IMR-90 (cell line): Measurements from ENCODE around the gene COL18A1. TPM values are rescaled to one million over a fixed set of nuclear protein-coding genes. Genes with fewer than 3 reads are reported as not detected.

Source experiments
- BHLHE40 ChIP-seq: fragments of 150-350 bp; IDR thresholded peaks from 2 replicates; pipeline ENCODE4 v1.6.1; 2016; ENCODE audit warnings: mild to moderate bottlenecking, low read depth, low read length
- MAZ ChIP-seq: IDR thresholded peaks from 2 replicates; pipeline ENCODE4 v1.6.1; 2012; ENCODE audit warnings: low read depth, mild to moderate bottlenecking, low read length, improper control_type of control experiment, moderate library complexity, borderline replicate concordance
- POLR2A ChIP-seq: IDR thresholded peaks from 2 replicates; pipeline ENCODE4 v1.6.1; 2012; ENCODE audit warnings: mild to moderate bottlenecking, low read depth, low read length
- polyA plus RNA-seq, 3 experiments: library from polyadenylated mRNA; depleted of rRNA; stranded (reverse); fragments of >200 nt; gene quantifications; 2 replicates each; pipeline ENCODE4 v1.2.3, GENCODE V29; 2012; ENCODE audit warnings: low replicate concordance in 1 of 3
- total RNA-seq: library from RNA; depleted of rRNA; stranded (reverse); fragments of >200 nt; gene quantifications from 2 replicates; pipeline ENCODE4 v1.2.3, GENCODE V29; 2012
- TF ChIP-seq, protein P1 (sequence below): fragments of 150-350 bp; IDR thresholded peaks from 2 replicates; pipeline ENCODE4 v1.6.1; 2016; ENCODE audit warnings: low read depth, mild to moderate bottlenecking, low read length, moderate library complexity, borderline replicate concordance

COL18A1 gene
- total and polyA plus RNA-seq, 2 of the 4 experiments (the other 2 are of a cell fraction) = 4.3 to 46.7 TPM

DNA sequence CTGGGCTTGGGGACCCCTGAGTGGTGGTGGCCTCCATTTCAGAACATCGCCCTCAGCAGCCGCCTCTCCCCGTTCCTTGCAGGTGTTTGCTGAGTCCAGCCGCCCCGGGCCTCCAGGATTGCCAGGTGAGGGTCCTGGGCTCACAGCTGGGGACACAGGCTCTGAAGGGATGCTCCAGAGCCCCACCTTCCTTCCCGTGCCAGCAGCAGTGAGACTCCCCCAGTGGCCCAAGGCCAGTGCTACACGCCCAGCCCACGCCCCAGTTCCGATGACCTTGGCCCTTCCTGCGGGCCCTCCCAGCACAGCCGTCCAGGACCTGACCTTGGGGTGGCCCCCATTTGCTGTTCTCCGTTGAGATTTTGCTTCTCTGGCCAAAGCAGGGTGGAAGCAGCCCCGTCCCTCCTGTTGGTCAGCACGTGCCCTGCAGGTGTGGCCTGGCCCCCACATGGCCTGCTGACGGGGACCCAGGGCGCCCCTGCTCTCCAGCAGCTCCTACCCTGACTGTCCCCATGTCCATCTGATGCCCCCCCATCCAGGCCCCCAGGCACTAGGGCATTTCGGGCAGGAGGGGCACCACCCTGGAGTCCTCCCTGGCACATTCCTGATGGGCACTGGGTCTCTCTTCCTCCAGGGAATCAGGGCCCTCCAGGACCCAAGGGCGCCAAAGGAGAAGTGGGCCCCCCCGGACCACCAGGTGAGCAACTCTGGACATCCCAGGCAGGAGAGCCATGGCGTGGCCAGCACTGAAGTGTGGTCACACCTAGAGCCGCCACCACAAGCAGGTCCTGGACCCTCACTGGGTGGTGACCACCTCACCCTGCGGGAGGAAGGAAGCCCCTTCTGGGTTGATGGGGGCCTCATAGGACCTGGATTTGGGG is 92.2 kb downstream of the COL18A1 start (continued):
- TF ChIP-seq BHLHE40 (no peak), MAZ (no peak), POLR2A (no peak)
- TF ChIP-seq, protein P1, sequence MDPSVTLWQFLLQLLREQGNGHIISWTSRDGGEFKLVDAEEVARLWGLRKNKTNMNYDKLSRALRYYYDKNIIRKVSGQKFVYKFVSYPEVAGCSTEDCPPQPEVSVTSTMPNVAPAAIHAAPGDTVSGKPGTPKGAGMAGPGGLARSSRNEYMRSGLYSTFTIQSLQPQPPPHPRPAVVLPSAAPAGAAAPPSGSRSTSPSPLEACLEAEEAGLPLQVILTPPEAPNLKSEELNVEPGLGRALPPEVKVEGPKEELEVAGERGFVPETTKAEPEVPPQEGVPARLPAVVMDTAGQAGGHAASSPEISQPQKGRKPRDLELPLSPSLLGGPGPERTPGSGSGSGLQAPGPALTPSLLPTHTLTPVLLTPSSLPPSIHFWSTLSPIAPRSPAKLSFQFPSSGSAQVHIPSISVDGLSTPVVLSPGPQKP = no peak
